Right renal cortex interstitium (tissue), 3 donors: ENCODE results near the gene KLHL3. TPM values are rescaled to one million over a fixed set of nuclear protein-coding genes. Genes with fewer than 3 reads are reported as not detected.

Source experiments
- DNase-seq, 3 donors: peaks; one replicate each; pipeline ENCODE4 v3.0.0-alpha.2; 2013; ENCODE audit warnings: low read depth in 3 of 3, low spot score in 2 of 3
- polyA plus RNA-seq, 3 donors: library from polyadenylated mRNA; unstranded; fragments of 120-200 nt; gene quantifications; one replicate each; pipeline ENCODE4 v1.2.1, GENCODE V29; 2013; ENCODE audit not compliant: insufficient read length in 3 of 3

Gene KLHL3
- polyA plus RNA-seq, 3 donors, result 16.2 to 17.9 (median 16.9) TPM

GRCh38 chr5:137616046-137616445, 119.8 kb downstream of the KLHL3 start:
- DNase-seq, result no peak

GRCh38 chr5:137615171-137615775, 120.6 kb downstream of the KLHL3 start:
- no peak for DNase-seq

GRCh38 chr5:137613554-137614265, 122.2 kb downstream of the KLHL3 start:
- DNase-seq, result no peak

GRCh38 chr5:137612576-137612975, 123.3 kb downstream of the KLHL3 start:
- no peak for DNase-seq

- no peak for DNase-seq
Measured at GRCh38 chr5:137611794-137612435, 124.0 kb downstream of the KLHL3 start.

- no peak for DNase-seq
Measured at GRCh38 chr5:137611011-137611580, 124.8 kb downstream of the KLHL3 start.

GRCh38 chr5:137610598-137610997, 125.3 kb downstream of the KLHL3 start:
- DNase-seq, result no peak

GRCh38 chr5:137609127-137609526, 126.8 kb downstream of the KLHL3 start:
- DNase-seq, result no peak

- DNase-seq, result no peak
Measured at GRCh38 chr5:137607771-137608170, 128.1 kb downstream of the KLHL3 start.

GRCh38 chr5:137606401-137606800, 129.5 kb downstream of the KLHL3 start:
- DNase-seq, result no peak

GRCh38 chr5:137605411-137605810, 130.5 kb downstream of the KLHL3 start:
- peak in 1 of 3 donors; percentile 33 for DNase-seq

- DNase-seq, result peak in 1 of 3 donors; percentile 23
Measured at GRCh38 chr5:137604348-137605095, 131.4 kb downstream of the KLHL3 start.

- no peak for DNase-seq
Measured at GRCh38 chr5:137603891-137604290, 132.0 kb downstream of the KLHL3 start.

GRCh38 chr5:137603356-137603755, 132.5 kb downstream of the KLHL3 start:
- DNase-seq, result no peak

GRCh38 chr5:137602721-137603273, 133.1 kb downstream of the KLHL3 start:
- no peak for DNase-seq

- no peak for DNase-seq
Measured at GRCh38 chr5:137600721-137601360, 135.0 kb downstream of the KLHL3 start.

GRCh38 chr5:137599457-137599856, 136.4 kb downstream of the KLHL3 start:
- no peak for DNase-seq

- DNase-seq, result no peak
Measured at GRCh38 chr5:137598399-137598798, 137.5 kb downstream of the KLHL3 start.

GRCh38 chr5:137596941-137597340, 138.9 kb downstream of the KLHL3 start:
- DNase-seq, result no peak
